Muscle layer of colon (tissue), 2 donors: Measurements from ENCODE around the gene RCBTB2.

Experiments
- H3K27ac ChIP-seq: one replicate; pipeline ENCODE4 v1.7.0; 2013; ENCODE audit warnings: low read depth, mild to moderate bottlenecking, low read length, moderate library complexity
- H3K27me3 ChIP-seq, 2 donors: one replicate each; pipeline ENCODE4 v1.7.0; 2013; ENCODE audit warnings: low read length in 2 of 2, mild to moderate bottlenecking in 2 of 2; ENCODE audit not compliant: insufficient read depth in 2 of 2, control insufficient read depth in 1 of 2
- H3K36me3 ChIP-seq: one replicate; pipeline ENCODE4 v1.7.0; 2013; ENCODE audit warnings: mild to moderate bottlenecking, low read length; ENCODE audit not compliant: insufficient read depth
- H3K4me1 ChIP-seq: one replicate; pipeline ENCODE4 v1.7.0; 2013; ENCODE audit warnings: mild to moderate bottlenecking, low read length; ENCODE audit not compliant: insufficient read depth
- H3K4me3 ChIP-seq, 2 donors: one replicate each; pipeline ENCODE4 v1.7.0; 2013; ENCODE audit warnings: low read length in 2 of 2, low read depth in 1 of 2, mild to moderate bottlenecking in 1 of 2, moderate library complexity in 1 of 2
- H3K9ac ChIP-seq: one replicate; pipeline ENCODE4 v1.7.0; 2013; ENCODE audit warnings: low read length
- H3K9me3 ChIP-seq: one replicate; pipeline ENCODE4 v1.7.0; 2013; ENCODE audit warnings: mild to moderate bottlenecking, low read length
- donor health status: abdominal sarcoma.
- donor health status: Adenocarcinoma of cecum.

RCBTB2 gene

GRCh38 chr13:48502601-48503319 lies 30.1 kb downstream of the RCBTB2 start:
- H3K4me1 ChIP-seq, result peaks cover 7% of the 10 kb centered on the region
- H3K9ac ChIP-seq, result no peak overlapping the region
- H3K9me3 ChIP-seq, result no peaks in the 10 kb centered on the region
- no peaks in the 10 kb centered on the region for H3K36me3 ChIP-seq
- H3K27ac ChIP-seq, result no peak overlapping the region
- no peak overlapping the region for H3K4me3 ChIP-seq
- no peaks in the 10 kb centered on the region for H3K27me3 ChIP-seq

- Histone ChIP-seq H3K9me3 (no peaks in the 10 kb centered on the region), H3K36me3 (no peaks in the 10 kb centered on the region), H3K27ac (no peak overlapping the region), H3K27me3 (no peaks in the 10 kb centered on the region), H3K4me3 (no peak overlapping the region), H3K9ac (no peak overlapping the region), H3K4me1 (no peaks in the 10 kb centered on the region)
These were observed 31.2 kb downstream of the RCBTB2 start for GRCh38 chr13:48501705-48502104.

- Histone ChIP-seq H3K4me1 (no peaks in the 10 kb centered on the region), H3K27me3 (no peaks in the 10 kb centered on the region), H3K36me3 (no peaks in the 10 kb centered on the region), H3K9me3 (no peaks in the 10 kb centered on the region), H3K9ac (no peak overlapping the region), H3K27ac (no peak overlapping the region), H3K4me3 (no peak overlapping the region)
These were observed 32.2 kb downstream of the RCBTB2 start for GRCh38 chr13:48500652-48501197.

- no peak overlapping the region for H3K4me3 ChIP-seq
- no peaks in the 10 kb centered on the region for H3K27me3 ChIP-seq
- no peaks in the 10 kb centered on the region for H3K9me3 ChIP-seq
- H3K9ac ChIP-seq, result no peak overlapping the region
- no peaks in the 10 kb centered on the region for H3K4me1 ChIP-seq
- H3K27ac ChIP-seq, result no peak overlapping the region
- H3K36me3 ChIP-seq, result no peaks in the 10 kb centered on the region
These were observed 35.2 kb downstream of the RCBTB2 start for GRCh38 chr13:48497669-48498068.

- Histone ChIP-seq H3K4me3 (no peak overlapping the region), H3K27me3 (no peaks in the 10 kb centered on the region), H3K36me3 (no peaks in the 10 kb centered on the region), H3K9ac (no peak overlapping the region), H3K9me3 (no peaks in the 10 kb centered on the region), H3K4me1 (peaks cover 6% of the 10 kb centered on the region), H3K27ac (no peak overlapping the region)
These were observed 36.4 kb downstream of the RCBTB2 start for GRCh38 chr13:48496271-48497161.

- Histone ChIP-seq H3K4me1 (peaks cover 6% of the 10 kb centered on the region), H3K27ac (no peak overlapping the region)
These were observed 38.0 kb downstream of the RCBTB2 start for GRCh38 chr13:48494874-48495273.

GRCh38 chr13:48493851-48494250 lies 39.0 kb downstream of the RCBTB2 start:
- no peak overlapping the region for H3K27ac ChIP-seq
- H3K9ac ChIP-seq, result no peak overlapping the region
- no peaks in the 10 kb centered on the region for H3K36me3 ChIP-seq
- no peaks in the 10 kb centered on the region for H3K9me3 ChIP-seq
- H3K27me3 ChIP-seq, result no peaks in the 10 kb centered on the region
- H3K4me3 ChIP-seq, result no peak overlapping the region
- H3K4me1 ChIP-seq, result peaks cover 6% of the 10 kb centered on the region

More at GRCh38 chr13:48494874-48495273, 38.0 kb downstream of the RCBTB2 start:
- no peak overlapping the region for H3K4me3 ChIP-seq
- no peaks in the 10 kb centered on the region for H3K36me3 ChIP-seq
- no peak overlapping the region for H3K9ac ChIP-seq
- no peaks in the 10 kb centered on the region for H3K27me3 ChIP-seq
- H3K9me3 ChIP-seq, result no peaks in the 10 kb centered on the region

- H3K4me3 ChIP-seq, result no peak overlapping the region
- H3K9ac ChIP-seq, result no peak overlapping the region
These were observed 39.7 kb downstream of the RCBTB2 start for GRCh38 chr13:48493066-48493765.

GRCh38 chr13:48492470-48493065 lies 40.3 kb downstream of the RCBTB2 start:
- no peak overlapping the region for H3K4me3 ChIP-seq
- H3K27ac ChIP-seq, result no peak overlapping the region
- H3K36me3 ChIP-seq, result no peaks in the 10 kb centered on the region
- H3K27me3 ChIP-seq, result no peaks in the 10 kb centered on the region
- no peak overlapping the region for H3K9ac ChIP-seq
- H3K9me3 ChIP-seq, result no peaks in the 10 kb centered on the region
- H3K4me1 ChIP-seq, result peaks cover 6% of the 10 kb centered on the region

More at GRCh38 chr13:48493066-48493765, 39.7 kb downstream of the RCBTB2 start:
- no peaks in the 10 kb centered on the region for H3K36me3 ChIP-seq
- peaks cover 6% of the 10 kb centered on the region for H3K4me1 ChIP-seq
- H3K27me3 ChIP-seq, result no peaks in the 10 kb centered on the region
- H3K27ac ChIP-seq, result no peak overlapping the region
- no peaks in the 10 kb centered on the region for H3K9me3 ChIP-seq

- H3K9me3 ChIP-seq, result no peaks in the 10 kb centered on the region
- no peak overlapping the region for H3K4me3 ChIP-seq
- no peaks in the 10 kb centered on the region for H3K36me3 ChIP-seq
- no peak overlapping the region for H3K9ac ChIP-seq
- no peaks in the 10 kb centered on the region for H3K27me3 ChIP-seq
- H3K4me1 ChIP-seq, result peaks cover 6% of the 10 kb centered on the region
- H3K27ac ChIP-seq, result no peak overlapping the region
These were observed 40.8 kb downstream of the RCBTB2 start for GRCh38 chr13:48492096-48492440.
